HG03432 (cell line): Measurements from ENCODE around the gene TVP23C.

Source experiments
- ATAC-seq: cut with Tn5 transposase; IDR thresholded peaks from one replicate; pipeline ENCODE4 v1.9.1; 2021; ENCODE audit warnings: mild to moderate bottlenecking, moderate library complexity; ENCODE audit not compliant: unreplicated experiment

The TVP23C gene

GRCh38 chr17:15496735-15497670, 66.3 kb downstream of the TVP23C start:
- no peak for ATAC-seq

GRCh38 chr17:15494821-15495220, 68.5 kb downstream of the TVP23C start:
- ATAC-seq: no peak

GRCh38 chr17:15493693-15494035, 69.6 kb downstream of the TVP23C start:
- no peak for ATAC-seq

GRCh38 chr17:15492791-15493692, 70.2 kb downstream of the TVP23C start:
- ATAC-seq: no peak

GRCh38 chr17:15492186-15492585, 71.1 kb downstream of the TVP23C start:
- no peak for ATAC-seq

GRCh38 chr17:15490634-15491261, 72.5 kb downstream of the TVP23C start:
- no peak for ATAC-seq

- no peak for ATAC-seq
Observed at GRCh38 chr17:15488557-15488956, 74.7 kb downstream of the TVP23C start.

GRCh38 chr17:15485045-15485444, 78.2 kb downstream of the TVP23C start:
- ATAC-seq: no peak

GRCh38 chr17:15483431-15483830, 79.9 kb downstream of the TVP23C start:
- no peak for ATAC-seq

GRCh38 chr17:15482476-15482875, 80.8 kb downstream of the TVP23C start:
- no peak for ATAC-seq

- no peak for ATAC-seq
Observed at GRCh38 chr17:15481481-15481880, 81.8 kb downstream of the TVP23C start.

GRCh38 chr17:15480204-15480603, 83.1 kb downstream of the TVP23C start:
- ATAC-seq: no peak

- ATAC-seq: no peak
Observed at GRCh38 chr17:15479703-15480102, 83.6 kb downstream of the TVP23C start.

GRCh38 chr17:15478845-15479244, 84.4 kb downstream of the TVP23C start:
- ATAC-seq: no peak

- ATAC-seq: no peak
Observed at GRCh38 chr17:15475631-15476354, 87.5 kb downstream of the TVP23C start.

- no peak for ATAC-seq
Observed at GRCh38 chr17:15472891-15473290, 90.4 kb downstream of the TVP23C start.

- no peak for ATAC-seq
Observed at GRCh38 chr17:15470536-15470935, 92.7 kb downstream of the TVP23C start.

GRCh38 chr17:15469260-15469659, 94.0 kb downstream of the TVP23C start:
- no peak for ATAC-seq

- no peak for ATAC-seq
Observed at GRCh38 chr17:15468126-15468525, 95.2 kb downstream of the TVP23C start.

- ATAC-seq: no peak
Observed at GRCh38 chr17:15467592-15467991, 95.7 kb downstream of the TVP23C start, which contains the start of gene CDRT4. Gene CDRT4 (minus strand): TSS chr17:15467621. CDS start chr17:15440238, 27,383 bp downstream.
